C4-2B (cell line): Measurements from ENCODE around the gene MAD2L2.

Experiments used
- CTCF ChIP-seq: fragments of 450-650 bp; conservative IDR thresholded peaks from 2 replicates; pipeline ENCODE4 v1.5.1; 2017; ENCODE audit warnings: mild to moderate bottlenecking
- ZFX ChIP-seq: fragments of 450-650 bp; IDR thresholded peaks from 2 replicates; pipeline ENCODE4 v1.6.1; 2017

- no peak for TF ChIP-seq CTCF
- peak; percentile 60; the same call in 1 of the 2 replicates for TF ChIP-seq ZFX
These were observed 478 bp downstream of the MAD2L2 start for GRCh38 chr1:11680270-11681070.
